ENCODE data around the gene CCNI. TPM values are rescaled to one million over a fixed set of nuclear protein-coding genes. Genes with fewer than 3 reads are reported as not detected.

Gene CCNI
- total RNA-seq, 2 donors from 2014 or later = 92.6 to 185 TPM

DNA sequence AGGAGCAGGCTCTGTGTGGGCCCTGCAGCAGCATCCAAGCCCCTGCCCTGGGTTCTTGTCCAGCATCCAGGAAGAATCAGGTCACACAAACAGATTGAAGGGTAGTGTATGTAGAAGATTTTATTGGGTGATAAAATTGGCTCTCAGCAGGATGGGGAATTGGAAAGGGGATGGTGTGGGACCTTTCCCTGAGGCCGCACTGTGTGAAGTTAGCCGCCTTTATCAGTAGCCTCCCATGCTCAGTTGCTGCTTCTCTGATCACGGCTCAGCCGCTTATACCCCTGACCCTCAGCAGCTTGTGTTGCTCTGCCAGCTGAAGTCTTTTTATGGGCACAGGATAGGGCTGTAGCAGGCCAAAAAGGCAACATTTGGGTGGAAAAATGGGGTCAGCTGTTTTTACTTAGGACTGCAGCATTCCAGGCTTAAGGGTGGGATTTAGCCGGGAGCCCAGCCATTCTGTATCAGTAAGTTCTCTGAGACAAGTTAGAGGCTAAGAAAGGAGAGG, 46.0 kb upstream of the CCNI start:
- H3K27me3 ChIP-seq = no peaks in the 10 kb centered on the region
- no peak overlapping the region for H3K27ac ChIP-seq
- H3K4me3 ChIP-seq = no peak overlapping the region
- DNase-seq (no peak), ATAC-seq (no peak)
- intact Hi-C loops (cut with DNase I) = loop anchor here (10.0 kb wide), 1 partner anchor 83 kb away; no protein-coding TSS in a partner anchor
- no peaks in the 10 kb centered on the region for H3K36me3 ChIP-seq (replicated peaks in 1 of 2; ENCODE audit: insufficient read depth in 1 of 2, low read depth in 2 of 2)
- WGBS, 2 donors = 83 to 90% methylated on average over 5 of the region's 5 CpGs
- H3K9me3 ChIP-seq = no peaks in the 10 kb centered on the region
- H3K4me1 ChIP-seq = no peaks in the 10 kb centered on the region
- TF ChIP-seq CTCF (IDR thresholded peaks at IDR 0.05) (no peak), POLR2A (IDR thresholded peaks at IDR 0.05) (no peak)

DNA sequence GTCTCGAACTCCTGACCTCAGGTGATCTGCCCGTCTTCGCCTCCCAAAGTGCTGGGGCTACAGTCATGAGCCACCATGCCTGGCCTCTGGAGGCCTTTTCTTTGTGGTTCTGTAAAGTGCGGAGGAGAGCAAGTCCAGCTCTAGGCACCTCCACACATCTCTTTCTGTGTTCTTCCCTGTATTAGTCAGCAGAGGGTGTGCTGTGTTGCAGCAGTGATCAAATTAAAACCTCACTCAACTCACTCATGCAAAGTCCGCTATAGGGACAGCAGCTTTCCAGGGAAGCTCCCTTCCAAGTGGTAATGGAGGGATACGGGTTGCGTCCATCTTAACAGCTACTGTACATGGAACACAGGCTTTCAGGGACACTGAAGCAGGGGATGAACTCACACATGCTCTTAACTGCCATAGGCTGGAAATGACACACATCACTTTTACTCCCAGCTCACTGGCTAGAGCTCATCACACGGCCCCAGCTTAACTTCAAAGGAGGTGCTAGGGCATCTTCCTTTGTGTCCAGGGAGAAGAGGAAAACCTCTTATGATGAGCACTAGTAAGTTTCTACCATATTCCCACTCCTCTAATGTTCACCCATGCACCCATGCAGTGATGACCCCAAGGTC, 45.2 kb upstream of the CCNI start:
- ATAC-seq (peak; percentile 78), DNase-seq (peak; percentile 18 to 43 (median 30))
- Histone ChIP-seq H3K27me3 (no peaks in the 10 kb centered on the region), H3K4me3 (no peak overlapping the region), H3K27ac (no peak overlapping the region), H3K4me1 (no peaks in the 10 kb centered on the region), H3K9me3 (no peaks in the 10 kb centered on the region), H3K36me3 (replicated peaks in 1 of 2; ENCODE audit: insufficient read depth in 1 of 2, low read depth in 2 of 2) (no peaks in the 10 kb centered on the region)
- TF ChIP-seq POLR2A (IDR thresholded peaks at IDR 0.05) = no peak
- TF ChIP-seq CTCF (IDR thresholded peaks at IDR 0.05) = peak in 6 of 7 experiments; percentile 27 to 80 (median 60)
- 58 to 61% methylated on average over 6 to 8 of the region's 8 CpGs for WGBS, 2 donors
- intact Hi-C loops (cut with DNase I) = loop anchor here (10.0 kb wide), 1 partner anchor 84 kb away; no protein-coding TSS in a partner anchor

DNA sequence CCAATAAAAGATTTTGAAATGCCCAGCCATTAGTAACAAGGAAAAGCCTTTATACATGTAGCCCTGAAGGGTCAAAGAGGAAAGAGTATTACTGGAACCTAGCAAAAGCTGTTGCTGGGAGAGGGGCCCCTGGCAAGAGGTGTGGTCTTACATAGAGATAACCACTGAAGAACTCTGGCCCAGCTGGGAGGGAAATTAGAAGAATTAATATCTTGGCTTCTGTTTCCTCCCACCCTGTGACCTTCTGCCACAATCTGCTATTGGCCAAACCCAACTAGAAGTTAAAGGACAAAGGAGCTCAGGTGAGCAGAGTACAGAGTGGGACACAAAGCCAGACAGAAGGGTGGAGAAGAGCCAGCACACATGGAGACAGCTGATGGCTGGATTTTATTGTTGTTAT, 41.9 kb upstream of the CCNI start:
- no peak for ATAC-seq
- no peak for DNase-seq
- Histone ChIP-seq H3K27me3 (no peaks in the 10 kb centered on the region), H3K4me3 (no peak overlapping the region), H3K4me1 (no peaks in the 10 kb centered on the region), H3K27ac (no peak overlapping the region), H3K36me3 (replicated peaks in 1 of 2; ENCODE audit: insufficient read depth in 1 of 2, low read depth in 2 of 2) (no peaks in the 10 kb centered on the region), H3K9me3 (no peaks in the 10 kb centered on the region)
- TF ChIP-seq CTCF (IDR thresholded peaks at IDR 0.05) = no peak
- no peak for TF ChIP-seq POLR2A (IDR thresholded peaks at IDR 0.05)
- intact Hi-C loops (cut with DNase I) = no loop called here

- intact Hi-C loops (cut with DNase I) = no loop called here
- Histone ChIP-seq H3K27me3 (no peaks in the 10 kb centered on the region), H3K27ac (no peak overlapping the region), H3K9me3 (no peaks in the 10 kb centered on the region), H3K4me1 (no peaks in the 10 kb centered on the region), H3K4me3 (no peak overlapping the region), H3K36me3 (replicated peaks in 1 of 2; ENCODE audit: insufficient read depth in 1 of 2, low read depth in 2 of 2) (no peaks in the 10 kb centered on the region)
- no peak for ATAC-seq
- DNase-seq = no peak
- TF ChIP-seq POLR2A (IDR thresholded peaks at IDR 0.05) (no peak), CTCF (IDR thresholded peaks at IDR 0.05) (no peak)
- WGBS, 2 donors = 84 to 90% methylated on average over 17 to 18 of the region's 29 CpGs
Measured at GRCh38 chr4:77113069-77113468, 37.3 kb upstream of the CCNI start.

GRCh38 chr4:77110730-77111129, 34.9 kb upstream of the CCNI start:
- H3K27ac ChIP-seq = no peak overlapping the region
- no peak overlapping the region for H3K4me3 ChIP-seq
- H3K9me3 ChIP-seq = no peaks in the 10 kb centered on the region
- no peaks in the 10 kb centered on the region for H3K27me3 ChIP-seq
- no peak for ATAC-seq
- WGBS, 2 donors = 92 to 93% methylated on average over 1 of the region's 1 CpG
- intact Hi-C loops (cut with DNase I) = no loop called here
- DNase-seq = no peak
- TF ChIP-seq CTCF (IDR thresholded peaks at IDR 0.05) (no peak), POLR2A (IDR thresholded peaks at IDR 0.05) (no peak)
- H3K4me1 ChIP-seq = no peaks in the 10 kb centered on the region
- H3K36me3 ChIP-seq (replicated peaks in 1 of 2; ENCODE audit: insufficient read depth in 1 of 2, low read depth in 2 of 2) = no peaks in the 10 kb centered on the region
